HG03378 (cell line): ENCODE measurements around the gene SOCS3.

Experiments used
- ATAC-seq: cut with Tn5 transposase; IDR thresholded peaks from one replicate; pipeline ENCODE4 v1.9.1; 2021; ENCODE audit warnings: mild to moderate bottlenecking, moderate library complexity; ENCODE audit not compliant: unreplicated experiment

The SOCS3 gene, protein sequence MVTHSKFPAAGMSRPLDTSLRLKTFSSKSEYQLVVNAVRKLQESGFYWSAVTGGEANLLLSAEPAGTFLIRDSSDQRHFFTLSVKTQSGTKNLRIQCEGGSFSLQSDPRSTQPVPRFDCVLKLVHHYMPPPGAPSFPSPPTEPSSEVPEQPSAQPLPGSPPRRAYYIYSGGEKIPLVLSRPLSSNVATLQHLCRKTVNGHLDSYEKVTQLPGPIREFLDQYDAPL

GRCh38 chr17:78359997-78360370, at the start of gene SOCS3:
Gene SOCS3 (minus strand): TSS chr17:78360077. CDS start chr17:78359095, 982 bp downstream.
- no peak for ATAC-seq

DNA sequence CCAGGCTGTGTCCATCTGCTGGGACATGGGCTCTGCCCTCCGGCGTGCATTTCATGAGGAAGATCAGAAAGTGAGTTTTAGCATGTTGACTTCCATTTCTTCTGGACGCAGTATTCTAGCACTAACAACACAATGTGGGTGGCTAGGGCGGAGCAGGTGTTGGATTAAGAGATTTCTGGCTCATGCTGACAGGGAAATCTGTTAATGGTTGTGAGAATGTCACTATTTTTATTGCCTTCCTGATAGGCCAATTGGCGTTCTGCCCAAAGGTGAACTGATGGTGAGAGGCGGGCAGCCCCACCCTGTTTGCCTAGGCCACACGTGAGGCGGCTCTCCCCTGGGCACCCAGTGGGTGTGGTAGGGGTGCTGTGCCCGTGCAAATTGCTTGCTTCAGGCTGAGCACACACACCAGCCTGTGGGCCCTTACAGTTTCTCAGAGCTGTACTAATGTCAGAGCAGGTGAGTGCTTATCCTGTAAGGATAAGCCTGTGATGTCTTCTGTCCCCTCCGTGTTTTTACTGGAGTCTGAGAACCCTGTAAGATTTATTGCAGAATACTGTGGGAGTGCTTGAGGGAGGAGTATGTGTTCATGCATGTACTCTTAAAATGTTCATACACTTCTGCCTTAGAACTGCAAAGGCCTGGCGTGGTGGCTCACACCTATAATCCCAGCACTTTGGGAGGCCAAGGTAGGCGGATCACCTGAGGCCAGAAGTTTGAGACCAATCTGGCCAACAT, 49.5 kb upstream of the SOCS3 start:
- no peak for ATAC-seq

DNA sequence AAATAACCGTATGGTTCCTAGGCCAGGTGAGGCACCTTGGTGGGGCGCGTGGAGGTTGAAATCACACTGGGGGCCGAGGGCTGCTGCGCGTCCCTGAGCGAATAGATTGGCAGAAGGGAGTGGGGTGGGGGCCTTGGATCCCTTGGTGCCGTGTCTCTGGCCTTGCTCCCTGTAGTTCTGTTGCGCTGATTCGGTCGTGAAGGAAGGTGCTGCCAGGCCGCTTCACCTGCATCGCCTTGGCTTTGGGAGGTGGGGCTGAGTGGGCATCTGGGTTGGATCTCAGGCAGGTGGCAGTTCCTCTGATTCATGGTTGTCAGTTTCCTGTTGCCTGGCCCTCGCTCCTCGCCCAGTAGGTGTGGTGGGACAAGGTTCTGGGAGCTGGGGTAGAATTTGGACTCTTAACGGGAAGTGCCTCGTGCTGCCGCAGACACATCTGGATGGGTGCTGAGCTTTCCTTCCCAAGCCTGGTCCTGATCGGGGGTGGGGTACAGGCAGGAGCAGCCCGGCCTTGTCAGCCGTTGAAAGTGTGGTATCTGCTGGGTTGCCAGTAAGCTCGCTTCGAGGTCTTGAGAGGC, 48.7 kb upstream of the SOCS3 start:
- no peak for ATAC-seq

DNA sequence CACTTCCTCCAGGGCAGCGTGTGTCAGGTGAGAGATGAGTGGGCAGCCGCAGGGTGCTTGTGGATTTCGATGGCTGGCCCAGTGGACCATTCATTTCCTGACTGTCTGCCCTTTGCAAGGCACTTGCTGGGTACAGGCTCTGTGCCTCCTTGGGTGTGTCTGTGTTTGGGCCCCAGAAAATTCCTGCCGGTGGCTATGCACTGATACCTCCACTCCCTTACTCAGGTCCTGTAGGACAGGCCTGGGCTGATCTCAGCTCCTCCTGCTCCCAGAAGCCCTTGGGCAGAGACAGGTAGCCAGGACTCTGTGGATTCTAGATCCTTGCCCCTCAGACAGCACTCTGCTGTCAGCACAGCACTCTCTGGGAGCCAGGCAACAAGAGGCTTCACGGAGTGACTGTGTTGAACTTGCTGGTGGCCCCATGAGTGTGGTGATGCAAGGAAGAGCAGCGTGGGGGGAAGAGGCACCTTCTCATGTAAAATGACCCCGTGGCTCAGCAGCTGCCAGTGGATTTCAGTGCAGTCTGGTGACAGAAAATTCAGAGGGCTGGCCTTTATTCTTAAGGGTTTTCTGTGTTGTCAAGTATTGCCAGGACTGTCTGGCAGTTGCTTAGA, 47.6 kb upstream of the SOCS3 start:
- no peak for ATAC-seq

- ATAC-seq: no peak
Measured at GRCh38 chr17:78406920-78407319, 47.0 kb upstream of the SOCS3 start.

GRCh38 chr17:78406396-78406795, 46.5 kb upstream of the SOCS3 start:
- ATAC-seq: no peak

- no peak for ATAC-seq
Measured at GRCh38 chr17:78403822-78404221, 43.9 kb upstream of the SOCS3 start.

- ATAC-seq: no peak
Measured at GRCh38 chr17:78401891-78402290, 42.0 kb upstream of the SOCS3 start.

DNA sequence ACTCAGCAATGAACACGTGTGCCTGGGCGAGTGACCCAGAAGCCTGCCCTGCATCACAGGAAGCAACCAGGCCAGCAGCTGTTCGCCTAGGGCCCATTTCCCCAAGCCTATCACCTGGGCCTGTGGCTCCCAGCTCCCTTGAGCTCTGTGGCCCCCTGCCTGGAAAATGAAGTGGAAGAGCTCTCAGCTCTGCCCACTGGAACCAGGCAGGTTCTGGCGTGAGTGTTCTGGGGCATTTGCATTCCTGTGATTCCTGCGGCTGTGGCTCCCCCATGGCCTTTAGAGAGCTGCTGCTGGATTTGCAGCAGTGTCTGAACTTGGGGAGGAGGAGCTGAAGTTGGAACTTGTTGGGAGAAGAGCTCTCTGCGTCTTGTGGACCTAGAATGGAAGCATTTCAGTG, 41.4 kb upstream of the SOCS3 start:
- ATAC-seq: no peak

DNA sequence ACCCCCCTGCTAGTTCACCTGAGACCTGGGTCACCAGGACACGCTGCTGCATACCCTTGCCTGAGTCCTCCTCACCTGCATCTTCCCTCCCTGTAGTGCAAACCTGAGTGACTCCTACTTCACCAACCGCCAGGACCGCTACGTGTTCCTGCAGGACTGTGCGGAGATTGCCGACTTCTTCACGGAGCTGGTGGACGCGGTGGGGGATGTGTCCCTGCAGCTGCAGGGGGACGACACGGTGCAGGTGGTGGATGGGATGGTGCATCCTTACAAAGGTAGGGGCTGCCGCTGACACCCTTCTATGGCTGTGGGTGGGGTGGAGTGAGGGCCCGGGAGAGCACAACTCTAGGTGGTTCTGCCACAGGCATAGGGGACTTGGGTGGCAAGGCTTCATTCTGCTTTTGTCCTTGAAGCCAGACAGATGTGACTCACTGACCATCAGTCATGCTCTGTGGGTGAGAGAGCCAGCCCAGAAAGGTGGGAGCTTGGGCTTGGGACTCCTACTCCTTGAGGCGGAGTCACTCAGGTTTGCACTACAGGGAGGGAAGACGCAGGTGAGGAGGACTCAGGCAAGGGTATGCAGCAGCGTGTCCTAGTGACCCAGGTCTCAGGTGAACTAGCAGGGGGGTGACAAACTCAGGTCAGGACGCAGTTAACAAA, 40.8 kb upstream of the SOCS3 start:
- ATAC-seq: no peak

GRCh38 chr17:78399693-78400144, 39.8 kb upstream of the SOCS3 start:
- ATAC-seq: no peak

DNA sequence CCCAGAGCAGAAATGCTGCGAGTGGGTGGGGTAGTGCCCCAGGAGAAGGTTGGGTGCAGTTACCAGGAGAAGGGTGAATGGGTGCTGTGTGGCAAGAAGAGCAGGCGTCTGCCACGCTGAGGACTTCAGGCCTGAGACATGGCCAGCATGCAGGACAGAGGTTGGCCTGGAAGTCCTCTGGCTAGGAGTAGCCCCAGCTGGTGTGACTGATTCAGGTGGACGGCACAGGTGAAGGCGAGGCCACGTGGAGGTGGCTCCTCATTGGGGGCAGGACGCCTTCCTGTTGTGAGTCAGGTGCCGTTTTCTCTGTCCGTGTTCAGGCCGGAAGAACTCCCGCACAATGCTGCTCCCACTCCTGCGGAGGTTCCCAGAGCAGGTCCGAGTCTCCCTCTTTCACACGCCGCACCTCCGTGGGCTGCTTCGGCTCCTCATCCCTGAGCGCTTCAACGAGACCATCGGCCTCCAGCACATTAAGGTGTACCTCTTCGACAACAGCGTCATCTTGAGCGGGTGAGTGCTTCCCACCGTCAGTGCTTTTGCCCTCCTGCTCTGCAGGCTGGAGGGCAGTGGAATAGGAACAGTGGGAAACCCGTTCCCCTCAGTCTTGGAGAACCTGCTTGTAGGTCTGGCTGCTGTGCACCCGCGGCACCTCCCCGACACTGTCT, 39.3 kb upstream of the SOCS3 start:
- ATAC-seq: no peak

GRCh38 chr17:78398390-78398789, 38.5 kb upstream of the SOCS3 start:
- ATAC-seq: no peak

GRCh38 chr17:78397681-78398101, 37.8 kb upstream of the SOCS3 start:
- ATAC-seq: no peak

- ATAC-seq: no peak
Measured at GRCh38 chr17:78396441-78397337, 36.8 kb upstream of the SOCS3 start.

DNA sequence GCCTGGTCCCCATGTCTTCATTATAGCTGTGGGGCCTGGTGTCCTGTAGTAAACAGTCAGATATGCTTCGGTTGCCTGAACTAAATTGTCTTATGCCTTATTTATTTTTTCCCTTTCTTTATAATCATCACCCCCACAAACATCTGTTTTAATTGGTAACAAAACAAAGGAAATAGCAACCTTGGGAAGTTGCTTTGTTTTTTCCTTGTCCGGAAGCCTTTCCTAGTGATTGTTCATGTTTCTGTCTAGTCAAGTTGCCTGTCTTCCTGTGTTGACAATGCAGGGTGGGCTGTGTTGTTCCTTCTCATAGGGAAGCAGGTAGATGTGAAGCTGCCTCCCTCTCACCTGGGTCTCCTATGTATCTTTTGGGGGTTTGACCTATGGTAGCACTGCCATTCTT, 35.3 kb upstream of the SOCS3 start:
- ATAC-seq: no peak

DNA sequence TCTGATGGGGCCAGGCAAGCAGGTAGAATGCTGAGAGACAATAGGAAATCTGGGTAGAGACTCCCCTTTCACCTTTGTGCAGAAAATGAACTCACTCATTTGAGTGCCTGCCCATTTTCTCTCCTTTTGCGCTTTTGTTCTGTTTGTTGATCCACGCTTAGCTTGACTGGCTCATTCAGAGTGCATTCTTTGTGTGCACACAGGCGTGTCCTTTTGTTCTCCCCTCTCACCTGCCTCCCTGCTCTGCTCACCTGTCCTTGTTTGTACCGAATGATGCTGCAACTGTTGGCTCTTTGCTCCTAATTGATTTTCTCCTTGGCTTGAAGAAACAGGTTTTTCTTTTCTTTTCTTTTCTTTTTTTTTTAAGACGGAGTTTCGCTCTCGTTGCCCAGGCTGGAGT, 34.3 kb upstream of the SOCS3 start:
- no peak for ATAC-seq

GRCh38 chr17:78393575-78393974, 33.7 kb upstream of the SOCS3 start:
- no peak for ATAC-seq

GRCh38 chr17:78392295-78392694, 32.4 kb upstream of the SOCS3 start:
- ATAC-seq: no peak

DNA sequence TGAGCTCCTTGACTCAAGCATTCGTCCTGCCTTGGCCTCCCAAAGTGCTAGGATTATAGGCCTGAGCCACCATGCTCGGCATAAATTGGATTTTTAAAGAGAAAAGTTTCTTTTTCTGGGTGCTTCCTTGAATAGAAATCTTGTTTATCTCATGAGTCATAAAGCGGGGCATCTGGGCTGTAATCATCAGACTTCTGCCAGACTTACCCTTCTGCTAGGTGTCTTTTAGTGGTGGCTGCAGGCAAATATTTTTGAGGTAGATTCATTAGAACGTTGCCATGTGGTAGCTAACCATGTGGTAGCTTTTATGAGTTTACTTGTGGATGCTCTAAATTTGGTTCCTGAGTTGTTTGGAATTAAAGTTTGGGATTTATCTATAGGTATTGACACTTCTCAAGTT, 32.0 kb upstream of the SOCS3 start:
- ATAC-seq: no peak
